Naive thymus-derived CD4-positive, alpha-beta T cell (primary cell): Measurements from ENCODE around the gene DGKH. TPM values are rescaled to one million over a fixed set of nuclear protein-coding genes. Genes with fewer than 3 reads are reported as not detected.

Source experiments
- ATAC-seq: fragments of 150-1000 bp; cut with Tn5 transposase; 2 replicates; pipeline ENCODE4 v1.10.0; 2021; ENCODE audit warnings: mild to moderate bottlenecking, moderate library complexity
- CTCF ChIA-PET: fragments of 350-600 bp; sonication (Branson Sonifier 250); formaldehyde crosslinking; loops from one replicate; lab custom pipeline; 2021; ENCODE audit warnings: antibody characterized with exemption; lab: Charles Lee
- POLR2A ChIA-PET: fragments of 350-600 bp; sonication (Branson Sonifier 250); formaldehyde crosslinking; loops from one replicate; lab custom pipeline; 2021; ENCODE audit warnings: antibody characterized with exemption, inconsistent platforms; lab: Charles Lee
- DNase-seq, 9 donors: peaks; one replicate each; pipeline versions ENCODE4 v3.0.0 to v3.0.0-alpha.2; 2020 to 2022; ENCODE audit warnings: mixed read lengths in 1 of 9
- H3K27ac ChIP-seq: one replicate; pipeline ENCODE4 v1.7.0; 2013; ENCODE audit warnings: mild to moderate bottlenecking, low read depth, low read length, moderate library complexity
- H3K27me3 ChIP-seq, 2 donors: one replicate each; pipeline ENCODE4 v1.7.0; 2013; ENCODE audit warnings: low read length in 2 of 2, mild to moderate bottlenecking in 2 of 2, moderate library complexity in 2 of 2; ENCODE audit not compliant: control insufficient read depth in 2 of 2, insufficient read depth in 2 of 2
- H3K36me3 ChIP-seq, 3 experiments: 1 replicate in 2 of 3; 2 replicates in 1 of 3; pipeline ENCODE4 v1.7.0; 2013; ENCODE audit warnings: low read length in 3 of 3, mild to moderate bottlenecking in 3 of 3, moderate library complexity in 1 of 3; ENCODE audit not compliant: insufficient read depth in 3 of 3, control insufficient read depth in 2 of 3
- H3K4me1 ChIP-seq, 2 donors: one replicate each; pipeline ENCODE4 v1.7.0; 2013; ENCODE audit warnings: low read length in 2 of 2, mild to moderate bottlenecking in 2 of 2, moderate library complexity in 1 of 2; ENCODE audit not compliant: control insufficient read depth in 2 of 2, insufficient read depth in 2 of 2
- H3K4me3 ChIP-seq: 2 replicates; pipeline ENCODE4 v1.7.0; 2013; ENCODE audit warnings: mild to moderate bottlenecking, low read length
- H3K9me3 ChIP-seq, 3 experiments: 1 replicate in 2 of 3; 2 replicates in 1 of 3; pipeline ENCODE4 v1.7.0; 2013; ENCODE audit warnings: low read length in 3 of 3; ENCODE audit not compliant: control insufficient read depth in 2 of 3
- H3K27ac Mint-ChIP-seq, 9 donors: one replicate each; pipeline ENCODE4 v1.8.0; 2020 to 2022; ENCODE audit warnings: mixed read lengths in 9 of 9, mild to moderate bottlenecking in 8 of 9, moderate library complexity in 5 of 9, inconsistent platforms in 2 of 9
- H3K27me3 Mint-ChIP-seq, 5 donors: one replicate each; pipeline ENCODE4 v1.8.0; 2021 to 2022; ENCODE audit warnings: mixed read lengths in 5 of 5, mild to moderate bottlenecking in 1 of 5
- H3K36me3 Mint-ChIP-seq, 5 donors: one replicate each; pipeline ENCODE4 v1.8.0; 2020 to 2022; ENCODE audit warnings: mixed read lengths in 5 of 5, mild to moderate bottlenecking in 3 of 5, inconsistent platforms in 1 of 5
- H3K4me1 Mint-ChIP-seq, 7 donors: one replicate each; pipeline ENCODE4 v1.8.0; 2020 to 2022; ENCODE audit warnings: mixed read lengths in 7 of 7, mild to moderate bottlenecking in 3 of 7, inconsistent platforms in 1 of 7
- H3K4me3 Mint-ChIP-seq, 10 donors: one replicate each; pipeline ENCODE4 v1.8.0; 2020 to 2022; ENCODE audit warnings: mild to moderate bottlenecking in 10 of 10, mixed read lengths in 10 of 10, moderate library complexity in 6 of 10, inconsistent platforms in 2 of 10
- H3K9me3 Mint-ChIP-seq, 11 donors: one replicate each; pipeline ENCODE4 v1.8.0; 2020 to 2022; ENCODE audit warnings: mixed read lengths in 11 of 11, mild to moderate bottlenecking in 4 of 11, inconsistent platforms in 1 of 11, moderate library complexity in 1 of 11
- intact Hi-C, 2 donors: fragments of 100-400 bp; cut with micrococcal nuclease; formaldehyde crosslinking; loops; one replicate each; pipeline ENCODE4 v1.15.1; 2023
- polyA plus RNA-seq, 2 donors: library from polyadenylated mRNA; unstranded; fragments of 300-500 nt; fragmentation: Illumina TruSeq; gene quantifications; one replicate each; pipeline ENCODE4 v1.2.3, GENCODE V29; 2021
- total RNA-seq, 6 experiments: library from RNA in 5 of 6; stranded (reverse) in 5 of 6; gene quantifications; 1 replicate in 5 of 6; 2 replicates in 1 of 6; pipeline ENCODE4 v1.2.3 and lab custom pipeline; 2021 to 2026

DGKH gene
- total and polyA plus RNA-seq, 7 experiments from 2014 or later, result 0.85 to 16.4 (median 6.8) TPM

- no peak overlapping the region for H3K4me3 ChIP-seq
- no peaks in the 10 kb centered on the region for H3K4me1 Mint-ChIP-seq
- H3K9me3 ChIP-seq, result no peaks in the 10 kb centered on the region
- ChIA-PET CTCF (no interaction called here), POLR2A (no interaction called here)
- H3K4me1 ChIP-seq, result no peaks in the 10 kb centered on the region
- H3K36me3 ChIP-seq, result peaks cover 0 to 12% (median 0%) of the 10 kb centered on the region in 3 experiments
- no peak overlapping the region for H3K27ac ChIP-seq
- ATAC-seq (no peak), DNase-seq (no peak)
- H3K27me3 ChIP-seq, result no peaks in the 10 kb centered on the region
- intact Hi-C loops, result no loop called here
- H3K9me3 Mint-ChIP-seq, result no peaks in the 10 kb centered on the region
- H3K27me3 Mint-ChIP-seq, result no peaks in the 10 kb centered on the region
- H3K4me3 Mint-ChIP-seq, result no peak overlapping the region
- H3K36me3 Mint-ChIP-seq, result peaks cover 15 to 62% (median 54%) of the 10 kb centered on the region in 5 donors
- H3K27ac Mint-ChIP-seq, result peak overlapping the region in 1 of 9 donors; percentile 46
Observed at GRCh38 chr13:42164557-42165125, 116.2 kb downstream of the DGKH start.

- ChIA-PET POLR2A (no interaction called here), CTCF (no interaction called here)
- H3K27me3 ChIP-seq, result no peaks in the 10 kb centered on the region
- no peaks in the 10 kb centered on the region for H3K27me3 Mint-ChIP-seq
- intact Hi-C loops, result no loop called here
- no peak overlapping the region for H3K27ac Mint-ChIP-seq
- no peak overlapping the region for H3K4me3 ChIP-seq
- H3K4me1 ChIP-seq, result no peaks in the 10 kb centered on the region
- peaks cover 0 to 4% (median 0%) of the 10 kb centered on the region in 3 experiments for H3K36me3 ChIP-seq
- H3K9me3 ChIP-seq, result no peaks in the 10 kb centered on the region
- ATAC-seq (no peak), DNase-seq (no peak)
- no peaks in the 10 kb centered on the region for H3K4me1 Mint-ChIP-seq
- no peaks in the 10 kb centered on the region for H3K9me3 Mint-ChIP-seq
- peaks cover 6 to 54% (median 33%) of the 10 kb centered on the region in 5 donors for H3K36me3 Mint-ChIP-seq
- H3K4me3 Mint-ChIP-seq, result no peak overlapping the region
- no peak overlapping the region for H3K27ac ChIP-seq
Observed at GRCh38 chr13:42168496-42168895, 120.0 kb downstream of the DGKH start.

- peaks cover 0 to 4% (median 0%) of the 10 kb centered on the region in 3 experiments for H3K36me3 ChIP-seq
- H3K27ac Mint-ChIP-seq, result no peak overlapping the region
- H3K4me3 ChIP-seq, result no peak overlapping the region
- CTCF ChIA-PET, result no interaction called here
- peaks cover 6 to 66% (median 40%) of the 10 kb centered on the region in 5 donors for H3K36me3 Mint-ChIP-seq
- no peak for ATAC-seq
- no peaks in the 10 kb centered on the region for H3K27me3 Mint-ChIP-seq
- no peak overlapping the region for H3K4me3 Mint-ChIP-seq
- no peaks in the 10 kb centered on the region for H3K27me3 ChIP-seq
- POLR2A ChIA-PET, result no interaction called here
- no peak overlapping the region for H3K27ac ChIP-seq
- no peak for DNase-seq
- H3K9me3 ChIP-seq, result no peaks in the 10 kb centered on the region
- intact Hi-C loops, result no loop called here
- H3K4me1 ChIP-seq, result no peaks in the 10 kb centered on the region
- H3K9me3 Mint-ChIP-seq, result no peaks in the 10 kb centered on the region
- H3K4me1 Mint-ChIP-seq, result peaks cover 0 to 3% (median 0%) of the 10 kb centered on the region in 7 donors
Observed at GRCh38 chr13:42170029-42170428, 121.6 kb downstream of the DGKH start.

- Mint-ChIP-seq H3K9me3 (no peaks in the 10 kb centered on the region), H3K27ac (peak overlapping the region in 1 of 9 donors; percentile 32), H3K36me3 (peaks cover 3 to 45% (median 29%) of the 10 kb centered on the region in 5 donors), H3K4me3 (no peak overlapping the region), H3K4me1 (peaks cover 5 to 24% (median 11%) of the 10 kb centered on the region in 7 donors), H3K27me3 (no peaks in the 10 kb centered on the region)
- Histone ChIP-seq H3K9me3 (no peaks in the 10 kb centered on the region), H3K27me3 (no peaks in the 10 kb centered on the region), H3K4me1 (peaks cover 0 to 5% of the 10 kb centered on the region in 2 donors), H3K4me3 (no peak overlapping the region), H3K36me3 (no peaks in the 10 kb centered on the region), H3K27ac (no peak overlapping the region)
- DNase-seq (no peak), ATAC-seq (no peak)
- intact Hi-C loops, result no loop called here
- ChIA-PET CTCF (no interaction called here), POLR2A (interaction anchor here (0.7 kb wide), 1 partner anchor 22 kb away, joined by 3 read pairs; no protein-coding TSS in a partner anchor)
Observed at GRCh38 chr13:42173789-42174343, 125.4 kb downstream of the DGKH start.

- Mint-ChIP-seq H3K9me3 (no peaks in the 10 kb centered on the region), H3K27ac (peak overlapping the region in 2 of 9 donors; percentile 7 to 32), H3K27me3 (no peaks in the 10 kb centered on the region), H3K4me3 (no peak overlapping the region), H3K4me1 (peaks cover 5 to 24% (median 11%) of the 10 kb centered on the region in 7 donors), H3K36me3 (peaks cover 3 to 39% (median 27%) of the 10 kb centered on the region in 5 donors)
- POLR2A ChIA-PET, result no interaction called here
- intact Hi-C loops, result no loop called here
- Histone ChIP-seq H3K27ac (no peak overlapping the region), H3K36me3 (no peaks in the 10 kb centered on the region), H3K9me3 (no peaks in the 10 kb centered on the region), H3K4me3 (no peak overlapping the region), H3K27me3 (no peaks in the 10 kb centered on the region), H3K4me1 (peaks cover 0 to 5% of the 10 kb centered on the region in 2 donors)
- CTCF ChIA-PET, result no interaction called here
- no peak for DNase-seq
- ATAC-seq, result no peak
Observed at GRCh38 chr13:42174344-42175162, 126.1 kb downstream of the DGKH start.

GRCh38 chr13:42176294-42176693 lies 127.8 kb downstream of the DGKH start:
- POLR2A ChIA-PET, result interaction anchor here (0.6 kb wide), 1 partner anchor 1144 kb away, joined by 3 read pairs; no protein-coding TSS in a partner anchor
- H3K4me3 Mint-ChIP-seq, result peak overlapping the region in 8 of 10 donors; percentile 7 to 67 (median 55)
- peaks cover 0 to under 1% (median 0%) of the 10 kb centered on the region in 11 donors for H3K9me3 Mint-ChIP-seq
- peaks cover 3 to 40% (median 25%) of the 10 kb centered on the region in 5 donors for H3K36me3 Mint-ChIP-seq
- CTCF ChIA-PET, result no interaction called here
- no peaks in the 10 kb centered on the region for H3K9me3 ChIP-seq
- peak overlapping the region in 2 of 9 donors; percentile 1 to 25 for H3K27ac Mint-ChIP-seq
- no peaks in the 10 kb centered on the region for H3K27me3 Mint-ChIP-seq
- DNase-seq, result peak in 4 of 9 donors; percentile 9 to 35 (median 20)
- H3K4me3 ChIP-seq, result no peak overlapping the region
- no peaks in the 10 kb centered on the region for H3K36me3 ChIP-seq
- no peak for ATAC-seq
- intact Hi-C loops, result no loop called here
- no peaks in the 10 kb centered on the region for H3K27me3 ChIP-seq
- H3K27ac ChIP-seq, result no peak overlapping the region
- peaks cover 6 to 24% (median 11%) of the 10 kb centered on the region in 7 donors for H3K4me1 Mint-ChIP-seq
- H3K4me1 ChIP-seq, result peaks cover 0 to 5% of the 10 kb centered on the region in 2 donors
